Kidney (tissue), 14 donors: ENCODE data around the gene SPEG. TPM values are rescaled to one million over a fixed set of nuclear protein-coding genes. Genes with fewer than 3 reads are reported as not detected.

Experiments
- DNase-seq, 5 donors: peaks; one replicate each; pipeline ENCODE4 v3.0.0-alpha.2; 2013 to 2020
- FAIRE-seq: peaks from 2 replicates; lab custom pipeline; 2012; peaks lifted over from hg19 to GRCh38; lab: Jason Lieb, UNC
- H3K27ac ChIP-seq, 2 donors: one replicate each; pipeline ENCODE4 v1.7.0; 2013; ENCODE audit warnings: low read depth in 2 of 2, low read length in 2 of 2, inconsistent platforms in 1 of 2
- H3K27me3 ChIP-seq: one replicate; pipeline ENCODE4 v1.7.1; 2013; ENCODE audit warnings: low read length, inconsistent platforms; ENCODE audit not compliant: control insufficient read depth, insufficient read depth
- H3K36me3 ChIP-seq, 3 donors: one replicate each; pipeline versions ENCODE4 v1.7.0 to v1.7.1; 2013; ENCODE audit warnings: low read length in 3 of 3, control low read depth in 1 of 3, inconsistent platforms in 1 of 3; ENCODE audit not compliant: insufficient read depth in 3 of 3, control insufficient read depth in 2 of 3
- H3K4me1 ChIP-seq, 3 donors: one replicate each; pipeline versions ENCODE4 v1.7.0 to v1.7.1; 2013; ENCODE audit warnings: low read length in 3 of 3, inconsistent platforms in 1 of 3, low read depth in 1 of 3; ENCODE audit not compliant: control insufficient read depth in 2 of 3, insufficient read depth in 2 of 3
- H3K4me3 ChIP-seq, 3 donors: one replicate each; pipeline versions ENCODE4 v1.7.0 to v1.8.1; 2013; ENCODE audit warnings: low read length in 3 of 3, control low read depth in 1 of 3, inconsistent platforms in 1 of 3
- H3K9ac ChIP-seq, 3 donors: one replicate each; pipeline versions ENCODE4 v1.7.0 to v1.7.1; 2013; ENCODE audit warnings: low read length in 3 of 3, control low read depth in 1 of 3, inconsistent platforms in 1 of 3
- H3K9me3 ChIP-seq, 3 donors: one replicate each; pipeline versions ENCODE4 v1.7.0 to v1.7.1; 2013; ENCODE audit warnings: low read length in 3 of 3, control low read depth in 1 of 3, inconsistent platforms in 1 of 3; ENCODE audit not compliant: control insufficient read depth in 2 of 3, insufficient read depth in 1 of 3
- CTCF ChIP-seq: IDR thresholded peaks from 3 replicates; pipeline ENCODE4 v1.5.1; 2012; ENCODE audit warnings: mild to moderate bottlenecking, moderate library complexity, borderline replicate concordance; ENCODE audit not compliant: insufficient read depth; ENCODE audit errors: extremely low read depth
- intact Hi-C: fragments of 100-400 bp; cut with DNase I; formaldehyde crosslinking; loops from one replicate; pipeline ENCODE4 v1.11.1; 2022
- polyA plus RNA-seq: library from polyadenylated mRNA; stranded (reverse); fragments of 350-450 nt; fragmentation: Illumina TruSeq; extraction: RNeasy Lipid Tissue Mini Kit (QIAGEN cat#74804); gene quantifications from one replicate; pipeline ENCODE4 v1.2.3, GENCODE V29; 2014; ENCODE audit warnings: low read depth, low replicate concordance; ENCODE audit not compliant: insufficient read depth
- total RNA-seq: library from RNA; stranded (reverse); fragmentation: NEBNext Ultra II Directional; extraction: Animal tissue kit (Norgen Biotek cat#: 25700); gene quantifications from one replicate; pipeline ENCODE4 v1.2.1, GENCODE V29; 2021
- donor health status: control.
- donor health status: control.
- donor health status: control.
- donor health status: control.
- donor health status: control.
- donor health status: DM: yes; HTN: yes; CAD: no.
- donor health status: Normal renal cell carcinoma (clear cell type).

SPEG gene
- total and polyA plus RNA-seq, 2 donors from 2014 or later = 13.1 to 26.6 TPM

GRCh38 chr2:219509780-219510511 is 75.3 kb downstream of the SPEG start:
- DNase-seq = peak; percentile 68 to 86 (median 75)
- TF ChIP-seq CTCF = peak; percentile 40
- Histone ChIP-seq H3K27ac (no peak overlapping the region), H3K9me3 (no peaks in the 10 kb centered on the region), H3K27me3 (no peaks in the 10 kb centered on the region), H3K4me1 (peaks cover 0 to 7% (median 3%) of the 10 kb centered on the region in 3 donors), H3K4me3 (peak overlapping the region in 2 of 3 donors; percentile 7 to 32), H3K9ac (no peak overlapping the region), H3K36me3 (no peaks in the 10 kb centered on the region)
- FAIRE-seq = no peak
- intact Hi-C loops = no loop called here

GRCh38 chr2:219510512-219511135 is 76.0 kb downstream of the SPEG start:
- peak; percentile 36 to 77 (median 46) for DNase-seq
- no peaks in the 10 kb centered on the region for H3K27me3 ChIP-seq

GRCh38 chr2:219511547-219512325 is 77.1 kb downstream of the SPEG start:
- intact Hi-C loops = no loop called here

More at GRCh38 chr2:219510512-219511135, 76.0 kb downstream of the SPEG start:
- Histone ChIP-seq H3K9ac (no peak overlapping the region), H3K4me3 (no peak overlapping the region), H3K9me3 (no peaks in the 10 kb centered on the region), H3K27ac (no peak overlapping the region), H3K4me1 (peaks cover 0 to 7% (median 3%) of the 10 kb centered on the region in 3 donors), H3K36me3 (no peaks in the 10 kb centered on the region)
- intact Hi-C loops = no loop called here
- no peak for TF ChIP-seq CTCF
- no peak for FAIRE-seq

More at GRCh38 chr2:219511547-219512325, 77.1 kb downstream of the SPEG start:
- no peak overlapping the region for H3K9ac ChIP-seq
- peak; percentile 38 to 77 (median 56) for DNase-seq
- no peak for FAIRE-seq
- H3K9me3 ChIP-seq = no peaks in the 10 kb centered on the region
- H3K36me3 ChIP-seq = no peaks in the 10 kb centered on the region
- no peaks in the 10 kb centered on the region for H3K27me3 ChIP-seq
- H3K27ac ChIP-seq = no peak overlapping the region
- H3K4me3 ChIP-seq = no peak overlapping the region
- TF ChIP-seq CTCF = no peak
- peaks cover 0 to 7% (median 3%) of the 10 kb centered on the region in 3 donors for H3K4me1 ChIP-seq
